ENCODE measurements around the gene GLYR1.

DNA sequence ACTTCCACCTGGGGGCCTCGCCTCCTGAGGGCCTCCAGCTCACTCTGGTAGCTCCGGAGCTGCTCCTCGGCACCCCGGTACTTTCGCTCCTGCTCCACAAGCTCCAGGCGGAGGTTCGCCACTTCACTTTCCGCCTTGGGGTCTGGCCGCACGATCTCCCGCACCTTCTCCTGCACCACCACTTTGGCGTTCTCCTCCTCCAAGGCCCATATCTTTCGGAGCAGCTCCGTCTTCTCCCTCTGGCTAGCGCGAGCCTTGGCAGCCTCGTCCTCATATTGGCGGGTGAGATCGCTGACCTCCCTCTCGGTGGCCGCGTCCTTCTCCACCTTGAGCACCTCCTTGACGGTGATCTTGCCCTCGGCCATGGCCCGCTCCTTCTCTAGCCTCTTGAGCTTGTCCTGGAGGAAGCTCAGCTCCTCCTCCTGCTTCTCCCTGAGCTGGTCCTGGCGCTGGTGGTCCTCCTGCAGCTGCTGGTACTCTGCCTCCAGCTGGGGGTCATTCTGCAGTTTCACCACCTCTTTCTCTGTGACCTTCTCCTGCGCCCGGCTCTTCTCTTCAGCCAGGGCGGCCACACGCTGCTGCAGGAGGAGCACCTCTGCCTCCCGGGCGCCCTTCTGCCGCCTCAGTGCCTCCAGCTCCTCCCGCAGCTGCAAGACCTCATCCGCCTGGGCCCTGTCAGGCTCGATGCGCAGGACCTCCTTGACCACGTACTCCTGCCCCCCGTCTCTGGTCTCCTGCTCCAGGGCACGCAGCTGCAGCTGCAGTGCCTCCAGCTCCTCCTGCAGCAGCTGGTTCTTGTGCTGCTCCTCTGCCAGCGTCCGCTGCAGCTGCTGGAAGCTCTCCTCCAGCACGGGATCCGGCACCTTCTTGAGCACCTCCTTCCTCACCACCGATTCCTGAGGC is 38.1 kb upstream of the GLYR1 start:
- TF ChIP-seq, protein P1, sequence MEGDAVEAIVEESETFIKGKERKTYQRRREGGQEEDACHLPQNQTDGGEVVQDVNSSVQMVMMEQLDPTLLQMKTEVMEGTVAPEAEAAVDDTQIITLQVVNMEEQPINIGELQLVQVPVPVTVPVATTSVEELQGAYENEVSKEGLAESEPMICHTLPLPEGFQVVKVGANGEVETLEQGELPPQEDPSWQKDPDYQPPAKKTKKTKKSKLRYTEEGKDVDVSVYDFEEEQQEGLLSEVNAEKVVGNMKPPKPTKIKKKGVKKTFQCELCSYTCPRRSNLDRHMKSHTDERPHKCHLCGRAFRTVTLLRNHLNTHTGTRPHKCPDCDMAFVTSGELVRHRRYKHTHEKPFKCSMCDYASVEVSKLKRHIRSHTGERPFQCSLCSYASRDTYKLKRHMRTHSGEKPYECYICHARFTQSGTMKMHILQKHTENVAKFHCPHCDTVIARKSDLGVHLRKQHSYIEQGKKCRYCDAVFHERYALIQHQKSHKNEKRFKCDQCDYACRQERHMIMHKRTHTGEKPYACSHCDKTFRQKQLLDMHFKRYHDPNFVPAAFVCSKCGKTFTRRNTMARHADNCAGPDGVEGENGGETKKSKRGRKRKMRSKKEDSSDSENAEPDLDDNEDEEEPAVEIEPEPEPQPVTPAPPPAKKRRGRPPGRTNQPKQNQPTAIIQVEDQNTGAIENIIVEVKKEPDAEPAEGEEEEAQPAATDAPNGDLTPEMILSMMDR (IDR thresholded peaks at IDR 0.05; ENCODE audit: low read length), result no peak
- no peak for TF ChIP-seq EZH2 (IDR thresholded peaks at IDR 0.05; ENCODE audit: borderline replicate concordance, low read length)

Measured in OCI-LY1 (cell line).